Frontal cortex (tissue), 4 donors: Measurements from ENCODE around the gene USP17L21. TPM values are rescaled to one million over a fixed set of nuclear protein-coding genes. Genes with fewer than 3 reads are reported as not detected.
"Not testable (repeated sequence)": the region's sequence is repeated elsewhere in the genome, so short reads cannot be mapped to it uniquely, and the experiment has no call there.

ENCODE experiments used
- DNase-seq, 2 donors: peaks; one replicate each; pipeline ENCODE4 v3.0.0; 2012; ENCODE audit warnings: low spot score in 2 of 2
- FAIRE-seq: peaks from 2 replicates; lab custom pipeline; 2012; peaks lifted over from hg19 to GRCh38; lab: Jason Lieb, UNC
- total RNA-seq: library from RNA; depleted of rRNA; stranded (reverse); fragments of >200 nt; gene quantifications from one replicate; pipeline ENCODE4 v1.2.3, GENCODE V29; 2014
- donor health status: control.
- donor health status: control.
- donor health status: control.

Gene USP17L21, protein sequence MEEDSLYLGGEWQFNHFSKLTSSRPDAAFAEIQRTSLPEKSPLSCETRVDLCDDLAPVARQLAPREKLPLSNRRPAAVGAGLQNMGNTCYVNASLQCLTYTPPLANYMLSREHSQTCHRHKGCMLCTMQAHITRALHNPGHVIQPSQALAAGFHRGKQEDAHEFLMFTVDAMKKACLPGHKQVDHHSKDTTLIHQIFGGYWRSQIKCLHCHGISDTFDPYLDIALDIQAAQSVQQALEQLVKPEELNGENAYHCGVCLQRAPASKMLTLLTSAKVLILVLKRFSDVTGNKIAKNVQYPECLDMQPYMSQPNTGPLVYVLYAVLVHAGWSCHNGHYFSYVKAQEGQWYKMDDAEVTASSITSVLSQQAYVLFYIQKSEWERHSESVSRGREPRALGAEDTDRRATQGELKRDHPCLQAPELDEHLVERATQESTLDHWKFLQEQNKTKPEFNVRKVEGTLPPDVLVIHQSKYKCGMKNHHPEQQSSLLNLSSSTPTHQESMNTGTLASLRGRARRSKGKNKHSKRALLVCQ
- not detected for total RNA-seq

DNA sequence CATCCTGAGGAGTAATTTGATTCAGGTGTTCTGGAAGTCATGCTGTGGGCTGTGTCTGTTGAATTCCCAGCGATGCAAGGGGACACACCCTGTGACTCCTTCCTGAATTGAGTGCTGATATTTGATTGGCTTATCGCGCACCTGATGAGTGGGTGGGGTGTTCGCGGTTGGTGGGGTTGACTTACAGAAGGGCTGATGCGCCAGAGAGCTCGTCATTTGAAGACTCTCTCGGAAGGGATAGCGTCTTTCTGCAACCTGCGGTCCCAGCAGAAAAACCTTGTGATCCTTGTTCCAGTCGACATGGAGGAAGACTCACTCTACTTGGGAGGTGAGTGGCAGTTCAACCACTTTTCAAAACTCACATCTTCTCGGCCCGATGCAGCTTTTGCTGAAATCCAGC, at the start of gene USP17L21:
Gene USP17L21, plus strand, starts transcription at position 301 of the 400 bp plus-strand sequence. Its CDS starts 0 bp downstream, at position 301.
- DNase-seq, FAIRE-seq: not testable (repeated sequence)

DNA sequence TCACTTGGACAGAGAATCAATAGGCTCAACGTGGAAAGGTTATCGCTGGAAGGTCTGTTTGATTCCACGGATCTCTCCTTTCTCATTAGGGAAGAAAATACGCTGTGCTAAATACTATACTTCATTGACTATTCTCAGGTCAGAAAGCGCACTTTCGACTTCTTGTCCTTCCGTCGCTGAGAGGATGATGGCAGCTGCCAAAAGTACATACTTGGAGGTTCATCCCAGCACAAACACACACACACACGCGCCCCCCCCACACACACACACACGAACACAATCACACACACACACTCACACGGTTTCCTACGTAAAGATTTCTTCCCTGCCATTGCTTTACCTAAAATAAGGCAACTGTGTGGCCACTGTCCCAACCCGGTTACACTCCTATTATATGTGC, 48.0 kb upstream of the USP17L21 start:
- not testable (repeated sequence) for DNase-seq, FAIRE-seq

DNA sequence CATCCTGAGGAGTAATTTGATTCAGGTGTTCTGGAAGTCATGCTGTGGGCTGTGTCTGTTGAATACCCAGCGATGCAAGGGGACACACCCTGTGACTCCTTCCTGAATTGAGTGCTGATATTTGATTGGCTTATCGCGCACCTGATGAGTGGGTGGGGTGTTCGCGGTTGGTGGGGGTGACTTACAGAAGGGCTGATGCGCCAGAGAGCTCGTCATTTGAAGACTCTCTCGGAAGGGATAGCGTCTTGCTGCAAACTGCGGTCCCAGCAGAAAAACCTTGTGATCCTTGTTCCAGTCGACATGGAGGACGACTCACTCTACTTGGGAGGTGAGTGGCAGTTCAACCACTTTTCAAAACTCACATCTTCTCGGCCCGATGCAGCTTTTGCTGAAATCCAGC, 47.6 kb upstream of the USP17L21 start, which contains the start of gene USP17L11:
Gene USP17L11, plus strand, starts transcription at position 301 of the 400 bp plus-strand sequence. Its CDS starts 0 bp downstream, at position 301.
- not testable (repeated sequence) for FAIRE-seq, DNase-seq

DNA sequence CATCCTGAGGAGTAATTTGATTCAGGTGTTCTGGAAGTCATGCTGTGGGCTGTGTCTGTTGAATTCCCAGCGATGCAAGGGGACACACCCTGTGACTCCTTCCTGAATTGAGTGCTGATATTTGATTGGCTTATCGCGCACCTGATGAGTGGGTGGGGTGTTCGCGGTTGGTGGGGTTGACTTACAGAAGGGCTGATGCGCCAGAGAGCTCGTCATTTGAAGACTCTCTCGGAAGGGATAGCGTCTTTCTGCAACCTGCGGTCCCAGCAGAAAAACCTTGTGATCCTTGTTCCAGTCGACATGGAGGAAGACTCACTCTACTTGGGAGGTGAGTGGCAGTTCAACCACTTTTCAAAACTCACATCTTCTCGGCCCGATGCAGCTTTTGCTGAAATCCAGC, 42.8 kb upstream of the USP17L21 start, which contains the start of gene USP17L12:
Gene USP17L12, plus strand, starts transcription at position 301 of the 400 bp plus-strand sequence. Its CDS starts 0 bp downstream, at position 301.
- FAIRE-seq: not testable (repeated sequence)

DNA sequence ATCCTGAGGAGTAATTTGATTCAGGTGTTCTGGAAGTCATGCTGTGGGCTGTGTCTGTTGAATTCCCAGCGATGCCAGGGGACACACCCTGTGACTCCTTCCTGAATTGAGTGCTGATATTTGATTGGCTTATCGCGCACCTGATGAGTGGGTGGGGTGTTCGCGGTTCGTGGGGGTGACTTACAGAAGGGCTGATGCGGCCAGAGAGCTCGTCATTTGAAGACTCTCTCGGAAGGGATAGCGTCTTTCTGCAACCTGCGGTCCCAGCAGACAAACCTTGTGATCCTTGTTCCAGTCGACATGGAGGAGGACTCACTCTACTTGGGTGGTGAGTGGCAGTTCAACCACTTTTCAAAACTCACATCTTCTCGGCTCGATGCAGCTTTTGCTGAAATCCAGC, 38.1 kb upstream of the USP17L21 start, which contains the start of gene USP17L13:
Gene USP17L13, plus strand, starts transcription at position 301 of the 400 bp plus-strand sequence. Its CDS starts 0 bp downstream, at position 301.
- DNase-seq, FAIRE-seq: not testable (repeated sequence)

More for the DNA sequence above, 42.8 kb upstream of the USP17L21 start, which contains the start of gene USP17L12:
- not testable (repeated sequence) for DNase-seq

DNA sequence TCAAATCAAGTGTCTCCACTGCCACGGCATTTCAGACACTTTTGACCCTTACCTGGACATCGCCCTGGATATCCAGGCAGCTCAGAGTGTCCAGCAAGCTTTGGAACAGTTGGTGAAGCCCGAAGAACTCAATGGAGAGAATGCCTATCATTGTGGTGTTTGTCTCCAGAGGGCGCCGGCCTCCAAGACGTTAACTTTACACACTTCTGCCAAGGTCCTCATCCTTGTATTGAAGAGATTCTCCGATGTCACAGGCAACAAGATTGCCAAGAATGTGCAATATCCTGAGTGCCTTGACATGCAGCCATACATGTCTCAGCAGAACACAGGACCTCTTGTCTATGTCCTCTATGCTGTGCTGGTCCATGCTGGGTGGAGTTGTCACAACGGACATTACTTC, 32.4 kb upstream of the USP17L21 start:
- FAIRE-seq, DNase-seq: not testable (repeated sequence)

DNA sequence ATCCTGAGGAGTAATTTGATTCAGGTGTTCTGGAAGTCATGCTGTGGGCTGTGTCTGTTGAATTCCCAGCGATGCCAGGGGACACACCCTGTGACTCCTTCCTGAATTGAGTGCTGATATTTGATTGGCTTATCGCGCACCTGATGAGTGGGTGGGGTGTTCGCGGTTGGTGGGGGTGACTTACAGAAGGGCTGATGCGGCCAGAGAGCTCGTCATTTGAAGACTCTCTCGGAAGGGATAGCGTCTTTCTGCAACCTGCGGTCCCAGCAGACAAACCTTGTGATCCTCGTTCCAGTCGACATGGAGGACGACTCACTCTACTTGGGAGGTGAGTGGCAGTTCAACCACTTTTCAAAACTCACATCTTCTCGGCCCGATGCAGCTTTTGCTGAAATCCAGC, 28.6 kb upstream of the USP17L21 start, which contains the start of gene USP17L15:
Gene USP17L15, plus strand, starts transcription at position 301 of the 400 bp plus-strand sequence. Its CDS starts 0 bp downstream, at position 301.
- FAIRE-seq: not testable (repeated sequence)

DNA sequence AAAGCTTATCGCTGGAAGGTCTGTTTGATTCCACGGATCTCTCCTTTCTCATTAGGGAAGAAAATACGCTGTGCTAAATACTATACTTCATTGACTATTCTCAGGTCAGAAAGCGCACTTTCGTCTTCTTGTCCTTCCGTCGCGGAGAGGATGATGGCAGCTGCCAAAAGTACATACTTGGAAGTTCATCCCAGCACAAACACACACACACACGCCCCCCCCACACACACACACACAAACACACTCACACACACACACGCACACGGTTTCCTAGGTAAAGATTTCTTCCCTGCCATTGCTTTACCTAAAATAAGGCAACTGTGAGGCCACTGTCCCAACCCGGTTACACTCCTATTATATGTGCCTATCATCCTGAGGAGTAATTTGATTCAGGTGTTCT, 24.2 kb upstream of the USP17L21 start:
- not testable (repeated sequence) for FAIRE-seq, DNase-seq

More for the DNA sequence above, 28.6 kb upstream of the USP17L21 start, which contains the start of gene USP17L15:
- DNase-seq: not testable (repeated sequence)

DNA sequence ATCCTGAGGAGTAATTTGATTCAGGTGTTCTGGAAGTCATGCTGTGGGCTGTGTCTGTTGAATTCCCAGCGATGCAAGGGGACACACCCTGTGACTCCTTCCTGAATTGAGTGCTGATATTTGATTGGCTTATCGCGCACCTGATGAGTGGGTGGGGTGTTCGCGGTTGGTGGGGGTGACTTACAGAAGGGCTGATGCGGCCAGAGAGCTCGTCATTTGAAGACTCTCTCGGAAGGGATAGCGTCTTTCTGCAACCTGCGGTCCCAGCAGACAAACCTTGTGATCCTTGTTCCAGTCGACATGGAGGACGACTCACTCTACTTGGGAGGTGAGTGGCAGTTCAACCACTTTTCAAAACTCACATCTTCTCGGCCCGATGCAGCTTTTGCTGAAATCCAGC, 19.1 kb upstream of the USP17L21 start, which contains the start of gene USP17L17:
Gene USP17L17, plus strand, starts transcription at position 301 of the 400 bp plus-strand sequence. Its CDS starts 0 bp downstream, at position 301.
- not testable (repeated sequence) for FAIRE-seq, DNase-seq

DNA sequence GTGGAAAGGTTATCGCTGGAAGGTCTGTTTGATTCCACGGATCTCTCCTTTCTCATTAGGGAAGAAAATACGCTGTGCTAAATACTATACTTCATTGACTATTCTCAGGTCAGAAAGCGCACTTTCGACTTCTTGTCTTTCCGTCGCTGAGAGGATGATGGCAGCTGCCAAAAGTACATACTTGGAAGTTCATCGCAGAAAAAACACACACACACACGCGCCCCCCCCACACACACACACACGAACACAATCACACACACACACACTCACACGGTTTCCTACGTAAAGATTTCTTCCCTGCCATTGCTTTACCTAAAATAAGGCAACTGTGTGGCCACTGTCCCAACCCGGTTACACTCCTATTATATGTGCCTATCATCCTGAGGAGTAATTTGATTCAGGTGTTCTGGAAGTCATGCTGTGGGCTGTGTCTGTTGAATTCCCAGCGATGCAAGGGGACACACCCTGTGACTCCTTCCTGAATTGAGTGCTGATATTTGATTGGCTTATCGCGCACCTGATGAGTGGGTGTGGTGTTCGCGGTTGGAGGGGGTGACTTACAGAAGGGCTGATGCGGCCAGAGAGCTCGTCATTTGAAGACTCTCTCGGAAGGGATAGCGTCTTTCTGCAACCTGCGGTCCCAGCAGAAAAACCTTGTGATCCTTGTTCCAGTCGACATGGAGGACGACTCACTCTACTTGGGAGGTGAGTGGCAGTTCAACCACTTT, 14.6 kb upstream of the USP17L21 start, which contains the start of gene USP17L18:
Gene USP17L18, plus strand, starts transcription at position 678 of the 728 bp plus-strand sequence. Its CDS starts 0 bp downstream, at position 678.
- DNase-seq, FAIRE-seq: not testable (repeated sequence)

DNA sequence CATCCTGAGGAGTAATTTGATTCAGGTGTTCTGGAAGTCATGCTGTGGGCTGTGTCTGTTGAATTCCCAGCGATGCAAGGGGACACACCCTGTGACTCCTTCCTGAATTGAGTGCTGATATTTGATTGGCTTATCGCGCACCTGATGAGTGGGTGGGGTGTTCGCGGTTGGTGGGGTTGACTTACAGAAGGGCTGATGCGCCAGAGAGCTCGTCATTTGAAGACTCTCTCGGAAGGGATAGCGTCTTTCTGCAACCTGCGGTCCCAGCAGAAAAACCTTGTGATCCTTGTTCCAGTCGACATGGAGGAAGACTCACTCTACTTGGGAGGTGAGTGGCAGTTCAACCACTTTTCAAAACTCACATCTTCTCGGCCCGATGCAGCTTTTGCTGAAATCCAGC, 9.6 kb upstream of the USP17L21 start, which contains the start of gene USP17L19:
Gene USP17L19, plus strand, starts transcription at position 301 of the 400 bp plus-strand sequence. Its CDS starts 0 bp downstream, at position 301.
- not testable (repeated sequence) for DNase-seq, FAIRE-seq

DNA sequence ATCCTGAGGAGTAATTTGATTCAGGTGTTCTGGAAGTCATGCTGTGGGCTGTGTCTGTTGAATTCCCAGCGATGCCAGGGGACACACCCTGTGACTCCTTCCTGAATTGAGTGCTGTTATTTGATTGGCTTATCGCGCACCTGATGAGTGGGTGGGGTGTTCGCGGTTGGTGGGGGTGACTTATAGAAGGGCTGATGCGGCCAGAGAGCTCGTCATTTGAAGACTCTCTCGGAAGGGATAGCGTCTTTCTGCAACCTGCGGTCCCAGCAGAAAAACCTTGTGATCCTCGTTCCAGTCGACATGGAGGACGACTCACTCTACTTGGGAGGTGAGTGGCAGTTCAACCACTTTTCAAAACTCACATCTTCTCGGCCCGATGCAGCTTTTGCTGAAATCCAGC, 4.8 kb upstream of the USP17L21 start, which contains the start of gene USP17L20:
Gene USP17L20, plus strand, starts transcription at position 301 of the 400 bp plus-strand sequence. Its CDS starts 0 bp downstream, at position 301.
- not testable (repeated sequence) for FAIRE-seq, DNase-seq

DNA sequence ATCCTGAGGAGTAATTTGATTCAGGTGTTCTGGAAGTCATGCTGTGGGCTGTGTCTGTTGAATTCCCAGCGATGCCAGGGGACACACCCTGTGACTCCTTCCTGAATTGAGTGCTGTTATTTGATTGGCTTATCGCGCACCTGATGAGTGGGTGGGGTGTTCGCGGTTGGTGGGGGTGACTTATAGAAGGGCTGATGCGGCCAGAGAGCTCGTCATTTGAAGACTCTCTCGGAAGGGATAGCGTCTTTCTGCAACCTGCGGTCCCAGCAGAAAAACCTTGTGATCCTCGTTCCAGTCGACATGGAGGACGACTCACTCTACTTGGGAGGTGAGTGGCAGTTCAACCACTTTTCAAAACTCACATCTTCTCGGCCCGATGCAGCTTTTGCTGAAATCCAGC, 4.6 kb downstream of the USP17L21 start, which contains the start of gene USP17L22:
Gene USP17L22, plus strand, starts transcription at position 301 of the 400 bp plus-strand sequence. Its CDS starts 0 bp downstream, at position 301.
- not testable (repeated sequence) for DNase-seq, FAIRE-seq

DNA sequence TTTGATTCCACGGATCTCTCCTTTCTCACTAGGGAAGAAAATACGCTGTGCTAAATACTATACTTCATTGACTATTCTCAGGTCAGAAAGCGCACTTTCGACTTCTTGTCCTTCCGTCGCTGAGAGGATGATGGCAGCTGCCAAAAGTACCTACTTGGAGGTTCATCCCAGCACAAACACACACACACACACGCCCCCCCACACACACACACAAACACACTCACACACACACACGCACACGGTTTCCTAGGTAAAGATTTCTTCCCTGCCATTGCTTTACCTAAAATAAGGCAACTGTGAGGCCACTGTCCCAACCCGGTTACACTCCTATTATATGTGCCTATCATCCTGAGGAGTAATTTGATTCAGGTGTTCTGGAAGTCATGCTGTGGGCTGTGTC, 9.0 kb downstream of the USP17L21 start:
- DNase-seq, FAIRE-seq: not testable (repeated sequence)

Other genes with a start within 250 kb of the USP17L21 start
- gene FAM90A26, start 92.5 kb upstream of the USP17L21 start, total RNA-seq: not detected
- not detected for gene USP17L10, start 52.2 kb upstream of the USP17L21 start, total RNA-seq
- gene USP17L11, start 47.5 kb upstream of the USP17L21 start, total RNA-seq: not detected
- not detected for gene USP17L12, start 42.7 kb upstream of the USP17L21 start, total RNA-seq
- gene USP17L13, start 38.0 kb upstream of the USP17L21 start, total RNA-seq: not detected
- not detected for gene USP17L15, start 28.5 kb upstream of the USP17L21 start, total RNA-seq
- gene USP17L17, start 19.0 kb upstream of the USP17L21 start, total RNA-seq: not detected
- not detected for gene USP17L18, start 14.2 kb upstream of the USP17L21 start, total RNA-seq
- not detected for gene USP17L19, start 9.5 kb upstream of the USP17L21 start, total RNA-seq
- not detected for gene USP17L20, start 4.7 kb upstream of the USP17L21 start, total RNA-seq
- not detected for gene USP17L22, start 4.7 kb downstream of the USP17L21 start, total RNA-seq
- gene USP17L24, start 62.3 kb downstream of the USP17L21 start, total RNA-seq: not detected
- not detected for gene USP17L25, start 67.0 kb downstream of the USP17L21 start, total RNA-seq
- not detected for gene USP17L26, start 71.8 kb downstream of the USP17L21 start, total RNA-seq
- gene USP17L5, start 76.5 kb downstream of the USP17L21 start, total RNA-seq: not detected
- not detected for gene USP17L27, start 81.3 kb downstream of the USP17L21 start, total RNA-seq
- not detected for gene USP17L28, start 86.0 kb downstream of the USP17L21 start, total RNA-seq
- gene USP17L29, start 90.8 kb downstream of the USP17L21 start, total RNA-seq: not detected
- gene USP17L30, start 100.3 kb downstream of the USP17L21 start, total RNA-seq: not detected
- gene DEFB131A, start 181.5 kb downstream of the USP17L21 start, total RNA-seq: not detected